ENCODE results near the gene TLR8. TPM values are rescaled to one million over a fixed set of nuclear protein-coding genes. Genes with fewer than 3 reads are reported as not detected.

TLR8 gene
- total and polyA plus RNA-seq, 10 of the 15 experiments (the other 5 are each of a cell fraction or from before 2014, with no cell fraction given) = 0.04 TPM; not detected in 9

DNA sequence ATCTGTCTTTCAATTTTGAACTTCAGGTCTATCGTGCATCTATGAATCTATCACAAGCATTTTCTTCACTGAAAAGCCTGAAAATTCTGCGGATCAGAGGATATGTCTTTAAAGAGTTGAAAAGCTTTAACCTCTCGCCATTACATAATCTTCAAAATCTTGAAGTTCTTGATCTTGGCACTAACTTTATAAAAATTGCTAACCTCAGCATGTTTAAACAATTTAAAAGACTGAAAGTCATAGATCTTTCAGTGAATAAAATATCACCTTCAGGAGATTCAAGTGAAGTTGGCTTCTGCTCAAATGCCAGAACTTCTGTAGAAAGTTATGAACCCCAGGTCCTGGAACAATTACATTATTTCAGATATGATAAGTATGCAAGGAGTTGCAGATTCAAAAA lies 19.9 kb upstream of the TLR8 start:
- ChIA-PET SMC1A (ENCODE audit: uncharacterized antibody, unreplicated experiment) (interaction anchor here (2.7 to 15.5 kb wide), 5 partner anchors 8 to 73 kb away, joined by 7 to 349 read pairs (median 45); partner anchors contain the start of gene TLR7), POLR2A (no interaction called here), RAD21 (ENCODE audit: unreplicated experiment) (interaction anchor here (2.1 kb wide), 1 partner anchor 72 kb away, joined by 7 read pairs; no protein-coding TSS in a partner anchor), CTCF (interaction anchor here (0.5 to 16.0 kb wide), 2 partner anchors 73 to 116 kb away, joined by 3 to 431 read pairs; no protein-coding TSS in a partner anchor)
- H4K20me1 ChIP-seq (ENCODE audit: control insufficient read depth, insufficient read depth) = no peaks in the 10 kb centered on the region
- H3K4me1 ChIP-seq (ENCODE audit: control insufficient read depth, insufficient read depth, low read length) = peaks cover 38% of the 10 kb centered on the region
- H3K36me3 ChIP-seq (ENCODE audit: control insufficient read depth in 2 of 2, insufficient read depth in 2 of 2, low read length in 1 of 2) = peaks cover 4 to 17% of the 10 kb centered on the region in 2 experiments
- BruUV-seq (replicated peaks) = no TSS peak
- WGBS (ENCODE audit: insufficient coverage, insufficient replicate concordance, low lambda C conversion rate, missing lambda C conversion rate) = 79% methylated on average over 3 of the region's 3 CpGs
- H3K9ac ChIP-seq (ENCODE audit: control insufficient read depth, insufficient read depth, low read length) = no peak overlapping the region
- H3K79me2 ChIP-seq (ENCODE audit: control insufficient read depth, insufficient read depth, low read length) = no peaks in the 10 kb centered on the region; the same call in none of the 2 replicates
- DNase-seq (ENCODE audit: low read depth, low spot score) (no peak), FAIRE-seq (no peak), ATAC-seq (no peak)
- in situ Hi-C loops (cut with MboI) = loop anchor here (25.0 kb wide), 1 partner anchor 2001 kb away; no protein-coding TSS in a partner anchor
- no peak overlapping the region for H3K27ac ChIP-seq (ENCODE audit: control insufficient read depth, insufficient read depth)
- no peak overlapping the region for H2AFZ ChIP-seq (ENCODE audit: control insufficient read depth, low read depth, low read length)
- no peak overlapping the region for H3K4me3 ChIP-seq
- intact Hi-C loops (cut with micrococcal nuclease; ENCODE audit: unreplicated experiment) = no loop called here
- no peaks in the 10 kb centered on the region for H3K27me3 ChIP-seq (replicated peaks in 1 of 2; ENCODE audit: control insufficient read depth in 2 of 2, insufficient read depth in 2 of 2, low read length in 1 of 2)
- H3K9me3 ChIP-seq (replicated peaks; ENCODE audit: control insufficient read depth, insufficient read depth, low read length) = peaks cover 11% of the 10 kb centered on the region
- H3K4me2 ChIP-seq (ENCODE audit: control insufficient read depth, insufficient read depth) = no peak overlapping the region
- TF ChIP-seq ETV6 (conservative IDR thresholded peaks at IDR 0.05 in 1 of 2, IDR thresholded peaks at IDR 0.05 in 1 of 2; ENCODE audit: borderline replicate concordance in 1 of 2, low read depth in 1 of 2) (no peak), NRF1 (conservative IDR thresholded peaks at IDR 0.05; ENCODE audit: low read depth, low read length) (no peak)
- TF ChIP-seq, protein P1, sequence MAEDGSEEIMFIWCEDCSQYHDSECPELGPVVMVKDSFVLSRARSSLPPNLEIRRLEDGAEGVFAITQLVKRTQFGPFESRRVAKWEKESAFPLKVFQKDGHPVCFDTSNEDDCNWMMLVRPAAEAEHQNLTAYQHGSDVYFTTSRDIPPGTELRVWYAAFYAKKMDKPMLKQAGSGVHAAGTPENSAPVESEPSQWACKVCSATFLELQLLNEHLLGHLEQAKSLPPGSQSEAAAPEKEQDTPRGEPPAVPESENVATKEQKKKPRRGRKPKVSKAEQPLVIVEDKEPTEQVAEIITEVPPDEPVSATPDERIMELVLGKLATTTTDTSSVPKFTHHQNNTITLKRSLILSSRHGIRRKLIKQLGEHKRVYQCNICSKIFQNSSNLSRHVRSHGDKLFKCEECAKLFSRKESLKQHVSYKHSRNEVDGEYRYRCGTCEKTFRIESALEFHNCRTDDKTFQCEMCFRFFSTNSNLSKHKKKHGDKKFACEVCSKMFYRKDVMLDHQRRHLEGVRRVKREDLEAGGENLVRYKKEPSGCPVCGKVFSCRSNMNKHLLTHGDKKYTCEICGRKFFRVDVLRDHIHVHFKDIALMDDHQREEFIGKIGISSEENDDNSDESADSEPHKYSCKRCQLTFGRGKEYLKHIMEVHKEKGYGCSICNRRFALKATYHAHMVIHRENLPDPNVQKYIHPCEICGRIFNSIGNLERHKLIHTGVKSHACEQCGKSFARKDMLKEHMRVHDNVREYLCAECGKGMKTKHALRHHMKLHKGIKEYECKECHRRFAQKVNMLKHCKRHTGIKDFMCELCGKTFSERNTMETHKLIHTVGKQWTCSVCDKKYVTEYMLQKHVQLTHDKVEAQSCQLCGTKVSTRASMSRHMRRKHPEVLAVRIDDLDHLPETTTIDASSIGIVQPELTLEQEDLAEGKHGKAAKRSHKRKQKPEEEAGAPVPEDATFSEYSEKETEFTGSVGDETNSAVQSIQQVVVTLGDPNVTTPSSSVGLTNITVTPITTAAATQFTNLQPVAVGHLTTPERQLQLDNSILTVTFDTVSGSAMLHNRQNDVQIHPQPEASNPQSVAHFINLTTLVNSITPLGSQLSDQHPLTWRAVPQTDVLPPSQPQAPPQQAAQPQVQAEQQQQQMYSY (CRISPR knock-in tag; IDR thresholded peaks at IDR 0.05) = no peak
